Choroid plexus epithelial cell (primary cell): Measurements from ENCODE around the gene AREL1.
"Not testable (repeated sequence)": the region's sequence is repeated elsewhere in the genome, so short reads cannot be mapped to it uniquely, and the experiment has no call there.

Experiments
- DNase-seq: peaks from one replicate; pipeline ENCODE4 v3.0.0-alpha.2; 2010; ENCODE audit warnings: low read depth
- H3K4me3 ChIP-seq: 2 replicates; pipeline ENCODE4 v1.5.1; 2011; ENCODE audit warnings: low read depth, mild to moderate bottlenecking, control low read depth, low read length, moderate library complexity
- TF ChIP-seq, protein P1 (sequence below): conservative IDR thresholded peaks from 2 replicates; pipeline ENCODE4 v1.5.1; 2011; ENCODE audit warnings: low read depth, mild to moderate bottlenecking, control low read depth, inconsistent platforms, low read length, moderate library complexity

Gene AREL1, protein sequence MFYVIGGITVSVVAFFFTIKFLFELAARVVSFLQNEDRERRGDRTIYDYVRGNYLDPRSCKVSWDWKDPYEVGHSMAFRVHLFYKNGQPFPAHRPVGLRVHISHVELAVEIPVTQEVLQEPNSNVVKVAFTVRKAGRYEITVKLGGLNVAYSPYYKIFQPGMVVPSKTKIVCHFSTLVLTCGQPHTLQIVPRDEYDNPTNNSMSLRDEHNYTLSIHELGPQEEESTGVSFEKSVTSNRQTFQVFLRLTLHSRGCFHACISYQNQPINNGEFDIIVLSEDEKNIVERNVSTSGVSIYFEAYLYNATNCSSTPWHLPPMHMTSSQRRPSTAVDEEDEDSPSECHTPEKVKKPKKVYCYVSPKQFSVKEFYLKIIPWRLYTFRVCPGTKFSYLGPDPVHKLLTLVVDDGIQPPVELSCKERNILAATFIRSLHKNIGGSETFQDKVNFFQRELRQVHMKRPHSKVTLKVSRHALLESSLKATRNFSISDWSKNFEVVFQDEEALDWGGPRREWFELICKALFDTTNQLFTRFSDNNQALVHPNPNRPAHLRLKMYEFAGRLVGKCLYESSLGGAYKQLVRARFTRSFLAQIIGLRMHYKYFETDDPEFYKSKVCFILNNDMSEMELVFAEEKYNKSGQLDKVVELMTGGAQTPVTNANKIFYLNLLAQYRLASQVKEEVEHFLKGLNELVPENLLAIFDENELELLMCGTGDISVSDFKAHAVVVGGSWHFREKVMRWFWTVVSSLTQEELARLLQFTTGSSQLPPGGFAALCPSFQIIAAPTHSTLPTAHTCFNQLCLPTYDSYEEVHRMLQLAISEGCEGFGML

DNA sequence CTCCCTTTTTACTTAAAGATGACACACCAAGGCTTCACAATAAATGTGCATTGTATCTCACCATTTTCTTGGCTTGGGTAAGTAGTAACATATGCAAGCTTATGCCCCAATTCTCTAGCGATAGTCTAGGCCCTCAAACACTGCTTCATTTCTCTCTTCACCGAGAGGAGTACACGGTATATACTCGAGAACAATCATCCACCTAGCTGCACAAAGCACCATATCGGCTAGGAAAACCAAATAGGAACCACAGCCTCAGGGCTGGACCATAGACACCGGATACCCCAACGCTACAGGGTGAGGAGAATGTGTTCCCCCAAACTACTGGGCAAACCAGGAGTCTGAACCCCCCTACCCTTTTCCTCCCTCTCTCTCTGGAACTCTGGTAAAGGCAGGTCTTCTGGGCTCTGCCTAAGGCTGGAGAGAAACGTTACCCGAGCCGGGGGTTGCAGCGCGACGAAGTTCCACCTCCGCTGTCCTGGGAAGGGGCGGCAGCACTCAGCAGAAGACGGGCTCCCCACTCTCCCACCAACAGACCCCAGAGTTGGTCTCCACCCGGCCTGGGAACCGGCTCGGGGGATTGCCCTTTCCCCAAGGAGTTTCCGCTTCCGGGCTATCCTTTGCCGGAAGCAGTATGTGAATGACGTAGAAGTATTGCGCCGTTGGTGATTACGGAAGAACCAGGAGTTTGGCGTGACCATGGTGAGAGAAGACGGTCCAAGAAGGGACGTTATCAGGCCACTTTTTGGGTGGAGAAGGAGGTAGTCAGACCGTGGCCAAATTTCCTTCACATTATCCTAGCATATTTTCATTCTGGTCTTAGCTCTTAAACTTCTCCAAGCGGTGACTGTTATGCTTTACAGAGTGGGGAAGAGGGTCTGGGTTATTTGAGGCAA is at the start of gene AREL1, which contains the start of gene FCF1:
TSS of gene AREL1 (minus strand) at position 582 of the 896 bp plus-strand sequence. CDS start 27,465 bp downstream, outside the sequence.
TSS of gene FCF1 (plus strand) at position 646 of the 896 bp plus-strand sequence. CDS start at position 700, 54 bp downstream.
- TF ChIP-seq, protein P1, sequence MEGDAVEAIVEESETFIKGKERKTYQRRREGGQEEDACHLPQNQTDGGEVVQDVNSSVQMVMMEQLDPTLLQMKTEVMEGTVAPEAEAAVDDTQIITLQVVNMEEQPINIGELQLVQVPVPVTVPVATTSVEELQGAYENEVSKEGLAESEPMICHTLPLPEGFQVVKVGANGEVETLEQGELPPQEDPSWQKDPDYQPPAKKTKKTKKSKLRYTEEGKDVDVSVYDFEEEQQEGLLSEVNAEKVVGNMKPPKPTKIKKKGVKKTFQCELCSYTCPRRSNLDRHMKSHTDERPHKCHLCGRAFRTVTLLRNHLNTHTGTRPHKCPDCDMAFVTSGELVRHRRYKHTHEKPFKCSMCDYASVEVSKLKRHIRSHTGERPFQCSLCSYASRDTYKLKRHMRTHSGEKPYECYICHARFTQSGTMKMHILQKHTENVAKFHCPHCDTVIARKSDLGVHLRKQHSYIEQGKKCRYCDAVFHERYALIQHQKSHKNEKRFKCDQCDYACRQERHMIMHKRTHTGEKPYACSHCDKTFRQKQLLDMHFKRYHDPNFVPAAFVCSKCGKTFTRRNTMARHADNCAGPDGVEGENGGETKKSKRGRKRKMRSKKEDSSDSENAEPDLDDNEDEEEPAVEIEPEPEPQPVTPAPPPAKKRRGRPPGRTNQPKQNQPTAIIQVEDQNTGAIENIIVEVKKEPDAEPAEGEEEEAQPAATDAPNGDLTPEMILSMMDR, result no peak
- H3K4me3 ChIP-seq, result peak within 1 kb of the TSS; percentile 82
- DNase-seq, result peak; percentile 88

DNA sequence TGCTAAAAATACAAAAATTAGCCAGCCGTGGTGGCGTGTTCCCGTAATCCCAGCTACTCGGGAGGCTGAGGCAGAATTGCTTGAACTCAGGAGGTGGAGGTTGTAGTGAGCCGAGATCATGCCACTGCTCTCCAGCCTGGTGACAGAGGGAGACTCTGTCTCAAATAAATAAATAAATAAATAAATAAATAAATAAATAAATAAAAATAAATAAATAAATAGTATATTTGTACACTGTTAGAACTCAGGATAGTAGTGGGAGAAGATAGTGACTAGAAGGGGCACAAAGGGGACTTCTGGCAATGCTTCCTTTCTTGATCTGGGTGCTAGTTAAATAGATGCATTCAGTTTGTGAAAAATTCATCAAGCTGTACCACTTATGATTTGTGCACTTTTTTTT is 45.6 kb upstream of the AREL1 start:
- DNase-seq, result not testable (repeated sequence)

DNA sequence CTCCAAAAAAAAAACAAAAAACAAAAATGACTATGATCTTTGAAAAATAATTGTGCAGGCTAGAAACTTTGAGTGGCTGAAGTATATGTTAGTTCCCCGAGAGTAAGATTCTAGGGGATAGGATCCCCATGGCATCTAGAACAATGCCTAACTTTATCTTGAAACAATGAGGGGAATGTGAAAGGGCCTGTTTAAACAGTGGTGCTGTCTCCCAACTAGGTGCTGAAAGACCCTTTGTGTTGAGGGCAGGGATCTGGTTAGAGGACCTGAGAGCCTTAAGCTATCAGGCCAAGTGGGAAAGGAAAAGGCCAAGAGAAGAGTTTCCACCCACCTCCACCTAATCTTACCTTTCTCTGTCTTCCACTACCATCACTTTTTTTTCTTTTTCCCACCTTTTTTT is 43.4 kb upstream of the AREL1 start:
- H3K4me3 ChIP-seq, result no peak overlapping the region
- no peak for DNase-seq
- TF ChIP-seq, protein P1, result no peak

More for the DNA sequence above, 45.6 kb upstream of the AREL1 start:
- not testable (repeated sequence) for H3K4me3 ChIP-seq

DNA sequence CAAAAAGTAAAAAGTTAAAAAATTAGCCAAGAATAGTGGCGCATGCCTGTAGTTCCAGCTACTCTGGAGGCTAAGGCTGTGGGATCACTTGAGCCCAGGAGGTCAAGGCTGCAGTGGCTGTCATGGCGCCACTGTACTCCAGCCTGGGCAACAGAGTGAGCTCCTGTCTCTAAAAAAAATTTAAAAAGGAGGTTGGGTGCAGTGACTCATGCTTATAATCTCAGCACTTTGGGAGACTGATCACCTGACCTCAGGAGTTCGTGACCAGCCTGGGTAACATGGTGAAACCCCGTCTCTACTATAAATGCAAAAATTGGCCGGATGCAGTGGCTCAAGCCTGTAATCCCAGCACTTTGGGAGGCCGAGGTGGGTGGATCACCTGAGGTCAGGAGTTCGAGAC is 42.0 kb upstream of the AREL1 start:
- DNase-seq, result no peak
- TF ChIP-seq, protein P1, result no peak
- H3K4me3 ChIP-seq, result no peak overlapping the region

DNA sequence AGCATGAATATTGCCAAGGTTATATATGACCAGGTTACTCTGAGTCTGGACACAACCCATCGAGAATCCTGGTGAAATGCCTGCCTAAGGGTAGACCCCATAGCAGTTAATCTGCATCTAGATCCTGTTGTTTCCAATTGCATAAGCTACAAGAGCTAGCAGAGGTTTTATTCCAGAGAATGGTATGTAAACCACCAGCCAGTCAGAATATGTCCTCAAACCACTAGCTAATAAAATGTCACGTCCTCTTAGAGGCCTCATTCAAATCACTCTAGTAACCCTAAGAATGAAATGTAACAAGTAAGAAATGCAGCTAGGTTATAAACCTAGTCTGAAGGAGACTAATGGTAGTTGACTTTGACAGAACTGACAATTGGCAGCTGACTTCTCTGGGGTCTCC is 41.3 kb upstream of the AREL1 start:
- DNase-seq, result no peak
- TF ChIP-seq, protein P1, result no peak
- no peak overlapping the region for H3K4me3 ChIP-seq

DNA sequence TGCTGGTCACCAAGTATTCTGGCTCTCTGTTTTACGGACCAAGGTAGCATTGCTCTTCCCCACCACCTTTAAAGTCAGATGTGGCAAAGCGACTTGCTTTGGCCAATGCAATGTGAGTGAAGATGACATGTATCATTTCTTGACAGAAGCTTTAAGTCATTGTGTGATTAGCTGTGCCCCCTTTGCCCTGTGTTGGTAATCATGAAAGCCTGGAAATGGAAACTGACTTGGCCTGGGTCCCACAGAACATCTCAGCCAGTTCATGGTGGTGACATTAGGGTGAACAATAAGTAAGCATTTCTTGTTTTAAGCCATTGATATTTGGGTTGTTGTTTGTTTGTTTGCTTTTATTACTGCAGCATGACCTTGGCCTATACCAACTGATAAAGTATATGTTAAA is 34.4 kb upstream of the AREL1 start:
- H3K4me3 ChIP-seq, result no peak overlapping the region
- no peak for DNase-seq
- TF ChIP-seq, protein P1, result no peak
